Fibroblast of the aortic adventitia (primary cell): Measurements from ENCODE around the gene AKAP13. TPM values are rescaled to one million over a fixed set of nuclear protein-coding genes. Genes with fewer than 3 reads are reported as not detected.

Experiments used
- DNase-seq: peaks from one replicate; pipeline ENCODE4 v3.0.0-alpha.2; 2010; ENCODE audit warnings: low read depth
- H3K4me3 ChIP-seq: 2 replicates; pipeline ENCODE4 v1.5.1; 2011; ENCODE audit warnings: low read depth, mild to moderate bottlenecking, control low read depth, low read length, moderate library complexity
- total RNA-seq: library from RNA; depleted of rRNA; stranded (reverse); fragments of >200 nt; gene quantifications from 2 replicates; pipeline ENCODE4 v1.2.3, GENCODE V29; 2012; ENCODE audit warnings: low replicate concordance
- TF ChIP-seq, protein P1 (sequence below): IDR thresholded peaks from 2 replicates; pipeline ENCODE4 v1.5.1; 2011; ENCODE audit warnings: mild to moderate bottlenecking, low read length, control low read depth, inconsistent platforms; ENCODE audit not compliant: insufficient read depth

Gene AKAP13
- total RNA-seq, 1 donor: 89.9 TPM

DNA sequence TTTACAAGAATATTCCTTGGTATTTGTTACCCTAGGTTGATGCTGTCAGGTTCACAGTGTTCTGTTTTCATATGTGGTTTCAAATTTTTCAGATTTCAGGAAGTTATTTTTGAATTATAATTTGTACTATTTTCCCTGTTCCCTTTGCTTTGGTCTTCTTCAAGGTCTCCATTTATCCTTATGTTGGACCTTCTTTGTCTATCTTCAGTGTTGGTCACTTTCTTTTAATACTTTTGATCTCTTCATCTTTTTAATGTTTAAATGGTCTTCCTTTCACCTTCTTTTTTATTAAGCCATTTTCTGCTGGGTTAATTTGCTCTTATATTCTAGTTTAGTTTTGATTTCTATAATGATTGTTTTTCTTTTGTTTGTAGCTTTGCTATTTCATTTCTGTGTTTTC, 353.0 kb downstream of the AKAP13 start:
- TF ChIP-seq, protein P1, sequence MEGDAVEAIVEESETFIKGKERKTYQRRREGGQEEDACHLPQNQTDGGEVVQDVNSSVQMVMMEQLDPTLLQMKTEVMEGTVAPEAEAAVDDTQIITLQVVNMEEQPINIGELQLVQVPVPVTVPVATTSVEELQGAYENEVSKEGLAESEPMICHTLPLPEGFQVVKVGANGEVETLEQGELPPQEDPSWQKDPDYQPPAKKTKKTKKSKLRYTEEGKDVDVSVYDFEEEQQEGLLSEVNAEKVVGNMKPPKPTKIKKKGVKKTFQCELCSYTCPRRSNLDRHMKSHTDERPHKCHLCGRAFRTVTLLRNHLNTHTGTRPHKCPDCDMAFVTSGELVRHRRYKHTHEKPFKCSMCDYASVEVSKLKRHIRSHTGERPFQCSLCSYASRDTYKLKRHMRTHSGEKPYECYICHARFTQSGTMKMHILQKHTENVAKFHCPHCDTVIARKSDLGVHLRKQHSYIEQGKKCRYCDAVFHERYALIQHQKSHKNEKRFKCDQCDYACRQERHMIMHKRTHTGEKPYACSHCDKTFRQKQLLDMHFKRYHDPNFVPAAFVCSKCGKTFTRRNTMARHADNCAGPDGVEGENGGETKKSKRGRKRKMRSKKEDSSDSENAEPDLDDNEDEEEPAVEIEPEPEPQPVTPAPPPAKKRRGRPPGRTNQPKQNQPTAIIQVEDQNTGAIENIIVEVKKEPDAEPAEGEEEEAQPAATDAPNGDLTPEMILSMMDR: no peak
- no peak overlapping the region for H3K4me3 ChIP-seq
- DNase-seq: peak; percentile 28

DNA sequence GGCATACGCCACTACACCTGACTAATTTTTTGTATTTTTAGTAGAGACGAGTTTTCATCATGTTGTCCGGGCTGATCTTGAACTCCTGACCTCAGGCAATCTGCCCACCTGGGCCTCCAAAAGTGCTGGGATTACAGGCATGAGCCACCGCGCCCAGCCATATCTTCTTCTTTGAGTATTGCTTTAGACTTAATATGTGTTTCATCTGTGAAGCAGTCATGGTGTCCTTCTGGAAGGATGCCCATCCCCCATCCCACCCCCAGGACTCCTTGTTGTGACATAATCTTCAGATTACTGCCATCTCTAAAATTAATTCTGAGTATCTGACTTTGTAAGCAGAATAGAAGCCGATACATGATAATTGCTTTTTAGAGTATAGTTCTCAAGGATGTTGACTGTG, 356.7 kb downstream of the AKAP13 start:
- no peak for DNase-seq
- TF ChIP-seq, protein P1: no peak
- no peak overlapping the region for H3K4me3 ChIP-seq

DNA sequence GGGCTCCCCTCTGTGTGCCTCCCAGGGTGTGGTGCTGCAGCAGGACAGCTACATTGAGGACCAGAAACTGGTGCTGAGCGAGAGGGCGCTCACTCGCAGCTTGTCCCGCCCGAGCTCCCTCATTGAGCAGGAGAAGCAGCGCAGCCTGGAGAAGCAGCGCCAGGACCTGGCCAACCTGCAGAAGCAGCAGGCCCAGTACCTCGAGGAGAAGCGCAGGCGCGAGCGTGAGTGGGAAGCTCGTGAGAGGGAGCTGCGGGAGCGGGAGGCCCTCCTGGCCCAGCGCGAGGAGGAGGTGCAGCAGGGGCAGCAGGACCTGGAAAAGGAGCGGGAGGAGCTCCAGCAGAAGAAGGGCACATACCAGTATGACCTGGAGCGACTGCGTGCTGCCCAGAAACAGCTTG, 360.6 kb downstream of the AKAP13 start:
- TF ChIP-seq, protein P1: no peak
- no peak overlapping the region for H3K4me3 ChIP-seq
- DNase-seq: no peak

DNA sequence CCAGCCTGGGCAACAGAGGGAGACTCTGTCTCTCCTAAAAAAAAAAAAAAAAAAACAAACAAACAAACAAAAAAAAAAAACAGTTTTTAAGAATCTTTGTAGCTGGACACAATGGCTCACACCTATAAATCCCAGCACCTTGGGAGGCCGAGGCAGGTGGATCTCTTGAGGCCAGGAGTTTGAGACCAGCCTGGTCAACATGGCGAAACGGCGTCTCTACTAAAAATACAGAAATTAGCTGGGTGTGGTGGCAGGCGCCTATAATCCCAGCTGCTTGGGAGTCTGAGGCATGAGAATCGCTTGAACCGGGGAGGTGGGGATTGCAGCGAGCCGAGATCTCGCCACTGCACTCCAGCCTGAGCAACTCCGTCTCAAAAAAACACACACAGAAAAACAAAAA, 361.3 kb downstream of the AKAP13 start:
- no peak for DNase-seq
- TF ChIP-seq, protein P1: no peak
- no peak overlapping the region for H3K4me3 ChIP-seq

DNA sequence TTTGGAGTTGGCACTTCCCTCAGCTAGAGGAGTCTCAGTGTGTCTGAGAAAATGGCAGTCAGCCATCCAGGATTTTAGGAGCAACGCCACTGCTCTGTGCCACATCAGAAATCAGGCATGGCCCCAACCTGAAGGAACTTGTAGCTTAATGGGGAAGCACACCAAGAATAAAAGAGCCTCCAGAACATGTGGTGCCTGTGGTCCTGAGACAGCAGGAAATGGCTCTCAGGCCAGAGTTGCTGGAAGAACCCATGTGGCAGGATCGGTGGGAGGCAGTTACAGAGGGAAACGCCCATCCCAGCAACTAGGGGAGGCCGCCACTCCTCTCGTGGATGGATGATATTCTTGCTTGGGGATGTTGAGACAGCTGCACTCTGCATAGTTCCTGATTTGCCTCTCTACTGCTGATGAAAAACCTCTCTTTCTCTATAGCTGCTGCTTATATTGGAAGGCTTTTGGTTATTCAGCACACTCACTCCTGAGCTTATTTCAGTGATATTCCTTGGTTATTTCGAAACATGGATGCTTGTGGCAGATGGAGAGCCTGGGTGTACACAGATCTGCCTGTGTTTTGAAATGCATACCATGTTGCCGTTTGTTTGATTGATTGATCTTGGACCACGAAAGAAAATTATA, 361.9 kb downstream of the AKAP13 start:
- TF ChIP-seq, protein P1: no peak
- peak; percentile 42 for DNase-seq
- no peak overlapping the region for H3K4me3 ChIP-seq

DNA sequence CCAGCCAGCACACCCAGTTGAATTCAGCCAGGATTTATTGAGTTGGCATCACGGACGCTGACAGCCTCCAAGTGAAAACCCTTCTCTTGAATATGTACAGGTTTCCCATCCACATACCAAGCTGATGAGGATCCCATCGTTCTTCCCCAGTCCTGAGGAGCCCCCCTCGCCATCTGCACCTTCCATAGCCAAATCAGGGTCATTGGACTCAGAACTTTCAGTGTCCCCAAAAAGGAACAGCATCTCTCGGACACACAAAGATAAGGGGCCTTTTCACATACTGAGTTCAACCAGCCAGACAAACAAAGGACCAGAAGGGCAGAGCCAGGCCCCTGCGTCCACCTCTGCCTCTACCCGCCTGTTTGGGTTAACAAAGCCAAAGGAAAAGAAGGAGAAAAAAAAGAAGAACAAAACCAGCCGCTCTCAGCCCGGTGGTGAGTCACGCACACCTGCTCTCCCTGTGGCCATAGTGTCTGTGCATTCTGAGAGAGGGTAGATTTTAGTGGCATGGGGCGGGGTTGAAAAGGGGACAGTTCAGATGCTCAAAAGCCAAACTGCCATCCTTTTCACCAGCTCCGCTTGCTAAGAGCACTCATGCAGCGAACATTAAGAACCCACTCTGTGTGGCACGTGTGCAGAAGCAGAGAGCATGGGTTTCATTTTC, 363.1 kb downstream of the AKAP13 start:
- no peak for DNase-seq
- TF ChIP-seq, protein P1: no peak
- H3K4me3 ChIP-seq: no peak overlapping the region
